ENCODE measurements around the gene PLSCR1.

GRCh38 chr3:146554151-146554760 is 9.8 kb upstream of the PLSCR1 start:
- TF ChIP-seq EZH2 (IDR thresholded peaks at IDR 0.05; ENCODE audit: borderline replicate concordance, insufficient read depth, low read length, poor library complexity, severe bottlenecking), result no peak
- no peak for TF ChIP-seq CTCF (IDR thresholded peaks at IDR 0.05; ENCODE audit: poor library complexity, severe bottlenecking)
- TF ChIP-seq TAF1 (IDR thresholded peaks at IDR 0.05; ENCODE audit: low read depth), result no peak
- no peak for TF ChIP-seq POLR2AphosphoS5 (IDR thresholded peaks at IDR 0.05)
- TF ChIP-seq MXI1 (conservative IDR thresholded peaks at IDR 0.05; ENCODE audit: poor library complexity, severe bottlenecking), result no peak
- TF ChIP-seq RAD21 (conservative IDR thresholded peaks at IDR 0.05), result no peak
- TF ChIP-seq EP300 (conservative IDR thresholded peaks at IDR 0.05; ENCODE audit: poor library complexity, severe bottlenecking), result no peak
- no peak for TF ChIP-seq SMC3 (conservative IDR thresholded peaks at IDR 0.05; ENCODE audit: poor library complexity)

Data from neural cell (in vitro differentiated cells).